HG03064 (cell line): ENCODE measurements around the gene ZNF784.
A peak's percentile ranks its signal among the peaks of the same experiment; 100 is the strongest.

Experiments used
- ATAC-seq: cut with Tn5 transposase; IDR thresholded peaks from one replicate; pipeline ENCODE4 v1.9.1; 2021; ENCODE audit warnings: low read depth; ENCODE audit not compliant: unreplicated experiment

The ZNF784 gene, protein sequence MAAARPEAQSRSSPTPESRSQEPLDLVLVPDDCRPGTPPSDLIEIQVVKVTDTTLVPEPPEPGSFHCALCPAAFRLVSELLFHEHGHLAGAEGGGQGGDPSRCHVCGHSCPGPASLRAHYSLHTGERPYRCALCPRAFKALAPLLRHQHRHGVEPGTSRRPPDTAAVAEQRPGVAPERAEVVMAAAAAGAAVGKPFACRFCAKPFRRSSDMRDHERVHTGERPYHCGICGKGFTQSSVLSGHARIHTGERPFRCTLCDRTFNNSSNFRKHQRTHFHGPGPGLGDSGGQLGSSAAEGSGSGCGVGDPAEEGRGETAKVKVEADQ

DNA sequence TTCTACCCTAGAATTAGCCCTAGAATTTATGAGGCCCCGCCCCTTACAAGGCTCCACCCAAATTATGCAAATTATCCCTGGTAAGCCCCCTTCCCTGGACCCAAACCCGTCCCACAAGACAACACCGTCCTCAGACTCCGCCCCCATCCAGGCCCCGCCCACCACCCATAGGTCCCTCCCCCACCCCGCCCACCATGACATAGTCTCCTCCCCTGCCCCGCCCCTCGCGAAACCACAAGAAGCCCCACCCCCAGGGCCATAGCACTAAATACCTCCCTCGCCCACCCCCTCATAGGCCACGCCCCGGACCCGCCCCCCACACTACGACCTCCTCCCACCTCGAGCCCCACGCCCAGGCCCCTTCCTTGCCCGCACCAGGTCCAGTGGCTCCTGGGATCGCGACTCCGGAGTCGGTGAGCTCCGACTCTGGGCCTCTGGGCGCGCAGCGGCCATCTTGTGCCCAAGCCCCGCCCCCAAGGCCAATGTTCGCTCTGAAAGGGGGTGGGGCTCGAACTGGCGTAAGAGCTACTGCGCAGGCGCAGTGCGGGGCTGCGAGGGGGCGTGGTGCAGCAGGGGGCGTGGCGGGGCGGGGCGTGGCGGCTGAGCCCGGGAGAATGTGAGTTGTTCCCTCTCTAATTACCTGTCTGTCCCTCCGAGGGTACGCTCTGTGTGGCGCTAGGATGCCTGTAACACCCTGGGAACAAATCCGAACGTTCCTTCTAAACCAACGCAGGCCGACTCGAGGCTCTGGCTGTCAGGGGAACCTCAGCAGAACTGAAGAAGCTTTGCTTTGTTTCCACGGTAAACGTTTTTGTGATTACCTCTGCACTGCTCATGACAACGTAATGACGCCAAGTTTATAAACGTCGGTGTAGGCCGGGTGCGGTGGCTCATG, at the start of gene ZNF784:
ZNF784 (minus strand) TSS at position 458 of the 895 bp plus-strand sequence; CDS start at position 453, 5 bp downstream.
- peak; percentile 59 for ATAC-seq

DNA sequence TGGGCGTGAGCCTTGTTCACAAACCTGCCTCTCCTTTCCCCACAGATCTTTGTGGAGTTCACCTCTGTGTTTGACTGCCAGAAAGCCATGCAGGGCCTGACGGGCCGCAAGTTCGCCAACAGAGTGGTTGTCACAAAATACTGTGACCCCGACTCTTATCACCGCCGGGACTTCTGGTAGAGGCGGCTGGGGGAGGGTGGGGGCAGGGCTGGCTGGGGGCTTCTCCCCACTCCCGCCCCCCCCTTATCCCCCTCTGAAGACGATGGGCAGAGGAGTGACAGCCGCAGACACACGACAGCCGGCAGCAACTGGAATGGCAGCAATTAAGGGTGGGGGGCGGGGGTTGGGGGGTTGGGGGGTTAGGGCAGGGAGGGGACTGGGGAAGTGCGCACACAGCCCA, 49.5 kb upstream of the ZNF784 start:
- no peak for ATAC-seq

DNA sequence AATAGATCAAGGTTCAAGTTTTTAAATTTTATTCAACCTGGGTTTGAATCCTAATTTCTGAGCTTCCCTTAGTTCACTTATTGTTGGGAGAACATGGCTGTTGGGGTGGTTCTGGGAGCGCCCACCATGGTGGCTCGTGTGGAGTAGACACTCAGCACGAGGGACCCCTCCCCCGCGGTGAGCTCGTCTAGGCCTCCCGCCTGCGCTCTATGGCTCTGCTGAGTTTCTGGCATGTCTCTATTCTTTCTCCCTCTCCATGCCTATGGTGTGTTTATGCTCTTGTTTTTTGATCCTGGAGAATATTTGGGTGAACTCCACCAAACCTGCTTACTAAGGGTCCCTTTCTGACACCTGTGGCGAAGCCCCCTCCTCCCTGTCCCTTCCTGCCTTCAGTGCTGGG, 49.1 kb upstream of the ZNF784 start:
- ATAC-seq = no peak

DNA sequence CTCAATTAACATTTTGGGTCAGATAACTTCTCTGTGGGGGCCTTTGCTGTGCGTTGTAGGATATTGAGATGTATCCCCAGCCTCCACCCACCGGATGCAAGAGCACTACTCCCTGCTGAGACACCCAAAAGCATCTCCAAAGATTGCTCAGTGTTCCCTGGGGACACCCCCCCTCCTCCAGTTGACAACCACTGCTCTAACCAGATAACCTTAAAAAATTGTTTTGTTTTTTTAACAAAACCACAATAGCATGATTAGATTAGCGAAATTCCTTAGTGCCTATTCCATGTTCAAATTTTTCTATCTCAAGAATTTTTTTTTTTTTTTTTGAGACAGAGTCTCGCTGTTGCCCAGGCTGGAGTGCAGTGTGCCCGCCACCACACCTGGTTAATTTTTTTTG, 48.1 kb upstream of the ZNF784 start:
- no peak for ATAC-seq

DNA sequence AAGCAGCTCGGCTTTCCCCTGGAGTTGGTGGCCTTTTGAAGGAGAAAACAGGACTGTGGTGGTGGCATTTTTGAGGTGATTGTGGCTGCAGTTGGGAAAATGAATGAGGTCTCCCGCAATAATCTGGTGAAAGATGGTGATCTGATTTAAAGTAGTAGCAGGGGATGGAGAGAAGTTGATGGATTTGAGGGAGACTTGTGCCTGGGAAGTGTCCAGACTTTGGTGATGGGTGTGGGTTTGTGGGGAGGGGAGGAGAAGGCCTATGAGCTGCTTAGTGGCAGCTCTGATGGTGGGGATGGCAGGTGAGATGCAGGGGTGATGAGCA, 46.6 kb upstream of the ZNF784 start:
- ATAC-seq = no peak

- no peak for ATAC-seq
Observed at GRCh38 chr19:55670280-55671053, 46.1 kb upstream of the ZNF784 start.

DNA sequence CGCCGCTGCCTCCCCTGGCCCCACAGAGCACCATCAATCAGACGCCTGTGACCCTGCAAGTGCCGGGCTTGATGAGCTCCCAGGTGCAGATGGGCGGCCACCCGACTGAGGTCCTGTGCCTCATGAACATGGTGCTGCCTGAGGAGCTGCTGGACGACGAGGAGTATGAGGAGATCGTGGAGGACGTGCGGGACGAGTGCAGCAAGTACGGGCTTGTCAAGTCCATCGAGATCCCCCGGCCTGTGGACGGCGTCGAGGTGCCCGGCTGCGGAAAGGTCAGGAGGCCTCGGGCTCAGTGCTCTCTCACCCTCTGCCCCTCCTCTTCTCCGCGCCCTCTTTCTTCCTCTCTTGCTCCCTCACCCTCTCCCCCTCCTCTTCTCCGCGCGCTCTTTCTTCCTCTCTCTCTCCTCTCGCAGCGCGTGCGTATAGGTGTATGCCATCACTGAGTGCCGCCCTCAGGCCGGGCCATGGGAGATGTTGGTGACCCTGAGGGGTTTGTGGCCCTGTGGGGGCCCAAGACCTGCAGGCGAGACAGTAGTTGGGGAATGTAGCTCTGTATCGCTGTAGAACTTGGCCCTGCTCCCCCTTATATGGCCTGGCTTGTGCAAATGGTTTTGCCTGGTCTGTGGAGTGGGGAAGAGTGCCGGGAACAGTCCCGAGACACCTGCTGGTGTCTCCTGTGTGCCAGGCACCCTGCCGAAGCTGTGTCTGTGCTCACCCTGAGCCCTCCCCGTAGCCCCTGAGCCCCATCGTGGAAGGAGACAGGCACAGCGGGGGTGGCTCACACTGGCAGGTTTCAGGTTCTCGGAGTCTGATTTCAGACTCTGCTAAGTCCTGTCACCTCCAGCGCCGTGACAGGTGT, 45.3 kb upstream of the ZNF784 start:
- ATAC-seq = no peak

DNA sequence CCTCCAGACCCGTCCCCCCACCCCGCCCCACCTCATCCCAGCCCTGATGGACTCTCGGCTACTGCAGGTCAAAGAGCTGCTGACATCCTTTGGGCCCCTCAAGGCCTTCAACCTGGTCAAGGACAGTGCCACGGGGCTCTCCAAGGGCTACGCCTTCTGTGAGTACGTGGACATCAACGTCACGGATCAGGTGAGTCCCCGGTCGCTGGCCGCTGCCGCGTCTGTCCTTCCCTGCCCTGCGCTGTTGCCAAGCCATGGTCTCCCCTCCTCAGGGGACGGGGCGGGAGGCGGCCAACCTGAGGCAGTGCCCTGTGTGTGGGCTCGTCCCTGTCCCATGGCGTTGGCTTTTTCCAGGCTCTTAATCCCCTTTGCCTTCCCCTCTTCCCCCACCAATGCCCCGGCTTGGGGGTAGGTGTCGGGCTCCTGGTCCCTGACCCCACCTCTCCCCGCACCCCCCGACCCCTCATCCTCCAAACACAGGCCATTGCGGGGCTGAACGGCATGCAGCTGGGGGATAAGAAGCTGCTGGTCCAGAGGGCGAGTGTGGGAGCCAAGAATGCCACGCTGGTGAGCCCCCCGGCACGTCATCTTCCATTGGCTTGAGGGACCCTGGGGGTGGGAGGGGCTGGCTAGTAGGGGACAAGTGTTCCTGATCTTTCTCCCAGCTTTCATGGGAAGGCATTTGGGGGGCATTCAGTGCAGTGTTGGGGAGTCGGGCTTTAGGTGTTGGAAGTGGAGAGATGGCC, 44.4 kb upstream of the ZNF784 start:
- ATAC-seq = no peak

DNA sequence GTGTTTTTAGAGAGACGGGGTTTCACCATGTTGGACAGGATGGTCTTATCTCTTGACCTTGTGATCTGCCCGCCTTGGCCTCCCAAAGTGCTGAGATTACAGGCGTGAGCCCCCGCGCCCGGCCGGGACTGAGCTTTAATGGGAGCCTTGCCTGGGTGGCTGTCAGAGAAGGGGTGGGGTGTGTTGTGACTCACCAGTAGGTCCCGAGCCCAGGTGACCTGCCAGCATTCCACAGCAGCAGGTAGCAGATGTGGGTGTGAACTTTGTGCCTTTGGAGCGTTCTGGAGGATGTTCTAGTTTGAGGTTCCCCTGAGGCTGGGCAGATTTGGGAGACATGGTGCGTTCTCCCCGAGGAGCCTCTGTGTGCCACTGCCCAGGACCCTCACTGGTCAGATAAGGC, 43.6 kb upstream of the ZNF784 start:
- no peak for ATAC-seq

DNA sequence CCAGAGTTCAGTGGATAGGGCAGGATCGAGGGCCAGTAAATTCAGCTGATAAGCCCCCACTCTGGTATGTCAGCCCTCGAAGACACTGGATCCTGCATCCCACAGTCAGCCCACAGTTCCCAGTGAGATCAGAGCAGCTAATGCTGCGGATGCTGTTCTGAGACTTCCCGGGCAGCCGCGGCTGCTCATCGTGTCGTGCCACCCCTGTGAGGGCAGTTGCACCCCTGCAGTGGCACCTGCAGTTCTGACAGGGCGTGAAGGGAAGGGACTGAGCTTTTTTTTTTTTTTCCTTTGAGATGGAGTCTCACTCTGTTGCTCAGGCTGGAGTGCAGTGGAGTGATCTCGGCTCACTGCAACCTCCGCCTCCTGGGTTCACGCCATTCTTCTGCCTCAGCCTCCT, 43.1 kb upstream of the ZNF784 start:
- no peak for ATAC-seq

- no peak for ATAC-seq
Observed at GRCh38 chr19:55667006-55667381, 42.6 kb upstream of the ZNF784 start.

DNA sequence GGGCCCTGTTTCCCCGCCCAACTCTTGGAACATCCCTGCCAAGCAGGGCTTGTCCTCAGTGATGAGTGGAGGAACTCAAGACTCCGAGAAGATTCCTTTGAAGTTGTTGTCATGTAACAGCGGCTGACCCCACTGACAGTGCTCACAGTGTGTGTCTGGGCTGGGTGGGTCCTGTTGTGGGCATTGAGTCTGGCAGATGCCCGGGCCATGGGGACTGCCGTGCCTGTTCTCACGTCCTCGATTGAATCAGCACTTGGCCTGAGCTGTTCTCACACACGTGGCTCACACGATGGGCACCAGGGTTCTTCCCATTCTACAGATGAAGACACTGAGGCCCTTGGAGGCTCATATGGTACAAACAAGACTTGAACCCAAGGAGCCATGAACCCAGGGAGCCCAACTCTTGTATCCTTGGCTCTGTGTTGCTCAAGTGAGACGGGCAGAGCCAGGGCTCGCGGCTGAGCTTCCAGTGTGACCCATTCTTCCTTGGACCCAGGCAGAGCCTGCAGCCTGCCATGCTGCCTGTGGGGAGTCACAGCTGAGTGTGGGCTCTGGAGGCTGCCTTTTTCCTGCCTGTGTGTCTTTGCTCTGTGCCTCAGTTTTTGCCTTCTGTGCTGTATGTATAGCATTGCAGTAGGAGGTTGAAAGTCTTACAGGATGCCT, 42.1 kb upstream of the ZNF784 start:
- ATAC-seq = no peak

DNA sequence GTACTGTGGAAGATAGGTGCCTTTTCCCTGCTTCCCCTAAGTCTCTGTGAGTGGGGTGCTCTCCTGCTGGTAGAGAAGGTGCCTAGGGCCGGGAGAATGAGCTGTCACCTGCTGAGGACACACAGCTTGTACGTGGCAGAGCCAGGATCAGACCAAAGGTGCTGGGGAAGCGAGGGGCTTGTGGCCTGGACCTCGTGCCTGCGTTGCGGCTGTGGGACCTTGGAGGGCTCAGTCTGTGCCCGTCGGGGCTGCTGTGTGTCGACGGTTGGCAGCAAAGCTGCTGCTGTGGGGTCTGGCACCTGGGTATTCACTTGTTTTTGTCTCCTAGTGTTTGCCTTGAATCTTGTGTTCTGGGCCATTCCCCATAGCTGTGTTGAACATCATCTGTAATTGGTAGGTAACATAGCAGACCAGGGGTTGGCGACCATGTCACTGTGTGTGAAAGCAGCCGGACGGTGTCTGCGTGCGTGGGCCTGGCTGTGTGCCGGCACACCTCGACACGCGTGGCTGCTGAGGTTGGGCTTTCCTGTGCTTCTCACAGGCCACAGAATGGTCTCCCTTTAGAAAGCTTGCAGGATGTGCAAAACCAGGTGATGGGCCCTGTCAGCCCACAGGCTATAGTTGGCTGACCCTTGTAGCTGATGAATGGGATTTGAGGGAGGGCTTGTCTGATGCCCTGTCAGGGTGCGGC, 39.6 kb upstream of the ZNF784 start:
- ATAC-seq = no peak

DNA sequence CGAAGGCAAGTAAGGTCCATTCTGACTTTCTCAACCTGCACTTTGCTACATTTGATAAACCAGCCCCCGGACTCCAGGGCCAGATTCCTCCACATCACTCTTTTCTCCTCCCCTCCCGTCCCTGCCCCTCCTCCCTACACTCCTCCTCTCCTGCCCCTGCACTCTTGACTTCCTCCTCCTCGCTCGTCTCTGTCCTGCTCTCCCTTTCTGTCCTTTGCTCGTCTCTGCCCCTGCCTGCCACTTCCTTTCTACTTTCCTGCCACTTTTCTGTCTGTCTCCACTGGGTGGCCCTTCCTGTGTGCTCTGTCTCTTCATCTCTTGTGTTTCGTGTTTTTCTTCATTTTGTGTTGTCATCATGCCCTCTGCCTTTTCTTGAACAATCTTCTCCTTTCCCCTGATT, 37.5 kb upstream of the ZNF784 start:
- ATAC-seq = no peak

DNA sequence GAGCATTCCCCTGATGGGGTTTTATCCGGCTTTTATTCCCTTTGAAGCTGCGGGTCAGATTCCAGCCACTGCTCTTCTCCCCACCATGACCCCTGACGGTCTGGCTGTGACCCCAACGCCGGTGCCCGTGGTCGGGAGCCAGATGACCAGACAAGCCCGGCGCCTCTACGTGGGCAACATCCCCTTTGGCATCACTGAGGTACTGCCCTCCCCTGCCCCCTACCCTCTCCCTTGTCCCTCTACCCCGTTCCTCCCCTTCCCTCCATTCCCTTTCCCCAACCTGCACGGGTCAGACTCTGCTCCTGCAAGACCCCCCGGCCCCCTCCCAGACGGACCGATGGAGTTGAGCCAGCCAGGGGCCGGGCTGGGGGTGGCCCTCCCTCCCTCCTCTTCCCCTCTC, 36.6 kb upstream of the ZNF784 start:
- no peak for ATAC-seq

- ATAC-seq = no peak
Observed at GRCh38 chr19:55660404-55660803, 36.0 kb upstream of the ZNF784 start.

- no peak for ATAC-seq
Observed at GRCh38 chr19:55659822-55660221, 35.5 kb upstream of the ZNF784 start.

DNA sequence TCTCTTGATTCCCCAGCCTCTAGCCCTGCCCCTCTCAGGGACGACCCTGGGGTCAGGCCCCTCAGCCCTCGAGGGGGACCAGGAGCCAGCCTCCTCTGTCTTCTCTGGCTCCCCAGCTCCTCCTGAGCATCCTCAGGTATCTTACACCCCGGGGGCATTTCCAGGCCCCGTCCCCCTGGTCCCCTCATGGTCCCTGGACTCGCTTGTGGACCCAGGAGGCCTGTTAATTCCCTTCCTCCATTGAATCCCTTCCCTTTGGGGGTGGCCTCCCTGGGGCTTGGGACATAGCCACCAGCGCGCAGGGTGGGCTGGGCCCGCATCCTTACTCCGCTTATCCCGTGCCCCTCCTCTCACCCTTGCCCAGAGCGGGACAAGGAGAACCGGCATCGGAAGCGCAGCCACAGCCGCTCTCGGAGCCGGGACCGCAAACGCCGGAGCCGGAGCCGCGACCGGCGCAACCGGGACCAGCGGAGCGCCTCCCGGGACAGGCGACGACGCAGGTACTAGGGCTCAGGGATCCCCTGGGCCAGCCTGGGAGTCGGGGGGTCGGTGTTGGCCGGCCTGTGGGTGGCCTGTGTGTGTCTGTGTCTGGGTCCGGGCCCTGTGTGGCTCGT, 34.6 kb upstream of the ZNF784 start:
- no peak for ATAC-seq
